HepG2 (cell line): ENCODE results near the gene CRYM. TPM values are rescaled to one million over a fixed set of nuclear protein-coding genes. Genes with fewer than 3 reads are reported as not detected.

Experiments
- ATAC-seq: fragments of 200-7000 bp; cut with Tn5 transposase; 3 replicates; pipeline ENCODE4 v1.9.1; 2020; ENCODE audit warnings: mild to moderate bottlenecking, moderate library complexity
- BruUV-seq: library from RNA; stranded (reverse); fragments of 400-500 nt; replicated peaks from 2 replicates; lab custom pipeline; 2021; lab: Mats Ljungman, UMichigan
- CTCF ChIA-PET: fragments of 300-600 bp; formaldehyde crosslinking; extraction: SDS; loops from one replicate; lab custom pipeline; 2021; ENCODE audit warnings: low total read pairs, inconsistent platforms, low intra/inter-chr PET ratio; lab: Yijun Ruan, JAX
- POLR2A ChIA-PET: fragments of 350-600 bp; sonication (Branson Sonifier 250); formaldehyde crosslinking; loops from one replicate; lab custom pipeline; 2020; ENCODE audit warnings: antibody characterized with exemption, inconsistent platforms; lab: Yijun Ruan, JAX
- DNase-seq: peaks from one replicate; pipeline ENCODE4 v3.0.0-alpha.2; 2015; ENCODE audit warnings: low spot score
- FAIRE-seq: peaks from 3 replicates; lab custom pipeline; 2011; peaks lifted over from hg19 to GRCh38; lab: Jason Lieb, UNC
- H2AFZ ChIP-seq: one replicate; pipeline ENCODE4 v1.6.1; 2011; ENCODE audit warnings: low read length, inconsistent platforms
- H3K27ac ChIP-seq: fragments of 300-600 bp; 3 replicates; pipeline ENCODE4 v1.8.0; 2011; ENCODE audit warnings: mixed run types, mild to moderate bottlenecking, mixed read lengths, low read length, inconsistent platforms; ENCODE audit not compliant: insufficient read depth; ENCODE audit errors: extremely low read length
- H3K27me3 ChIP-seq, 2 experiments: fragments of 200-600 bp in 1 of 2; 2 replicates in 1 of 2; 3 replicates in 1 of 2; pipeline versions ENCODE4 v1.6.0 to v1.8.0; 2011; ENCODE audit warnings: low read length in 2 of 2, mild to moderate bottlenecking in 2 of 2, moderate library complexity in 2 of 2, inconsistent platforms in 1 of 2; ENCODE audit not compliant: insufficient read depth in 2 of 2, control insufficient read depth in 1 of 2
- H3K36me3 ChIP-seq, 2 experiments: fragments of 200-600 bp in 1 of 2; replicated peaks in 1 of 2; 2 replicates in 1 of 2; 3 replicates in 1 of 2; pipeline versions ENCODE4 v1.5.1 to v1.8.0; 2011; ENCODE audit warnings: low read length in 2 of 2, inconsistent platforms in 1 of 2; ENCODE audit not compliant: insufficient read depth in 2 of 2, control insufficient read depth in 1 of 2
- H3K4me1 ChIP-seq: 2 replicates; pipeline ENCODE4 v1.5.1; 2012; ENCODE audit warnings: low read length, inconsistent platforms; ENCODE audit not compliant: insufficient read depth
- H3K4me2 ChIP-seq: 2 replicates; pipeline ENCODE4 v1.6.0; 2011; ENCODE audit warnings: low read depth, low read length, inconsistent platforms
- H3K4me3 ChIP-seq, 3 experiments: fragments of 200-600 bp in 1 of 3; sonication (generic), shearing (Covaris generic) in 1 of 3; replicated peaks in 1 of 3; 2 replicates each; pipeline ENCODE4 v1.5.1; 2011 to 2016; ENCODE audit warnings: low read length in 3 of 3, inconsistent platforms in 2 of 3, low read depth in 2 of 3, mild to moderate bottlenecking in 2 of 3, control low read depth in 1 of 3, mixed read lengths in 1 of 3; ENCODE audit not compliant: insufficient read depth in 1 of 3
- H3K79me2 ChIP-seq: one replicate; pipeline ENCODE4 v1.6.1; 2011; ENCODE audit warnings: low read length, inconsistent platforms; ENCODE audit not compliant: insufficient read depth
- H3K9ac ChIP-seq: 2 replicates; pipeline ENCODE4 v1.6.0; 2011; ENCODE audit warnings: mild to moderate bottlenecking, low read depth, low read length, inconsistent platforms; ENCODE audit not compliant: insufficient read depth
- H3K9me3 ChIP-seq: 2 replicates; pipeline ENCODE4 v1.5.1; 2012; ENCODE audit warnings: mild to moderate bottlenecking, low read length
- H4K20me1 ChIP-seq: 2 replicates; pipeline ENCODE4 v1.6.0; 2011; ENCODE audit warnings: inconsistent platforms, mild to moderate bottlenecking, low read length, moderate library complexity; ENCODE audit not compliant: insufficient read depth
- FOXA1 ChIP-seq, 2 experiments: fragments of 450-650 bp in 1 of 2; sonication (generic) in 1 of 2; formaldehyde crosslinking in 1 of 2; IDR thresholded peaks; 2 replicates each; pipeline versions ENCODE4 v1.4.0 to v1.6.1; 2016 to 2020; ENCODE audit warnings: missing genetic modification reagents in 1 of 2
- FOXO1 ChIP-seq: sonication (generic); formaldehyde crosslinking; IDR thresholded peaks from 2 replicates; pipeline ENCODE4 v1.4.0; 2020; ENCODE audit warnings: missing genetic modification reagents
- HOXA9 ChIP-seq: sonication (generic); formaldehyde crosslinking; IDR thresholded peaks from 2 replicates; pipeline ENCODE4 v1.8.1; 2022; ENCODE audit warnings: missing genetic modification reagents, mild to moderate bottlenecking, moderate library complexity, borderline replicate concordance
- PHB2 ChIP-seq: fragments of 450-650 bp; IDR thresholded peaks from 2 replicates; pipeline ENCODE4 v1.6.1; 2018; ENCODE audit not compliant: partially characterized antibody
- SOX5 ChIP-seq: IDR thresholded peaks from 2 replicates; pipeline ENCODE4 v1.6.1; 2016; ENCODE audit warnings: borderline replicate concordance
- ZFP90 ChIP-seq: sonication (generic); formaldehyde crosslinking; IDR thresholded peaks from 2 replicates; pipeline ENCODE4 v1.8.0; 2022; ENCODE audit warnings: missing genetic modification reagents, mild to moderate bottlenecking, inconsistent platforms, borderline replicate concordance
- ZKSCAN8 ChIP-seq: IDR thresholded peaks from 2 replicates; pipeline ENCODE4 v1.6.1; 2016; ENCODE audit warnings: borderline replicate concordance, missing genetic modification reagents, missing compliant biosample characterization
- ZNF136 ChIP-seq: sonication (generic); formaldehyde crosslinking; IDR thresholded peaks from 2 replicates; pipeline ENCODE4 v1.8.1; 2022; ENCODE audit warnings: low read depth, mild to moderate bottlenecking, moderate library complexity, missing genetic modification reagents
- ZNF496 ChIP-seq: sonication (generic); formaldehyde crosslinking; IDR thresholded peaks from 2 replicates; pipeline ENCODE4 v1.8.1; 2023; ENCODE audit warnings: mild to moderate bottlenecking, moderate library complexity, missing genetic modification reagents; ENCODE audit not compliant: insufficient replicate concordance
- ZNF510 ChIP-seq: sonication (generic); formaldehyde crosslinking; IDR thresholded peaks from 2 replicates; pipeline ENCODE4 v1.4.0; 2020; ENCODE audit warnings: low read depth, mild to moderate bottlenecking, missing genetic modification reagents
- ZNF543 ChIP-seq: sonication (generic); formaldehyde crosslinking; IDR thresholded peaks from 2 replicates; pipeline ENCODE4 v1.4.0; 2020; ENCODE audit warnings: mild to moderate bottlenecking, missing genetic modification reagents
- ZNF660 ChIP-seq: sonication (generic); formaldehyde crosslinking; IDR thresholded peaks from 2 replicates; pipeline ENCODE4 v1.5.1; 2020; ENCODE audit warnings: mild to moderate bottlenecking, low read depth, missing genetic modification reagents, borderline replicate concordance
- WGBS: methylation state at CpG from one replicate; pipeline ENCODE4 v1.1.6; 2017; ENCODE audit warnings: low lambda C conversion rate; 5-methylcytosine and 5-hydroxymethylcytosine counted together
- in situ Hi-C: cut with HindIII; loops from 2 replicates; pipeline ENCODE4 v1.10.0; 2017; ENCODE audit warnings: low pct_unique_long_range_greater_than_20kb; ENCODE audit not compliant: extremely low pct_ligation_motif_present
- intact Hi-C: fragments of 100-400 bp; cut with micrococcal nuclease; formaldehyde crosslinking; loops from one replicate; pipeline ENCODE4 v1.10.0; 2022; ENCODE audit not compliant: unreplicated experiment
- polyA plus RNA-seq, 8 experiments: library from polyadenylated mRNA; depleted of rRNA in 3 of 8; stranded (reverse) in 7 of 8; unstranded in 1 of 8; fragments of >200 nt; fragmentation: Illumina TruSeq in 4 of 8; extraction: Trizol in 4 of 8; gene quantifications; 2 replicates each; pipeline versions ENCODE4 v1.2.1 to v1.2.3, GENCODE V29; 2011 to 2016; ENCODE audit warnings: low read depth in 4 of 8, missing spikeins in 1 of 8, mixed read lengths in 1 of 8; ENCODE audit not compliant: insufficient read depth in 1 of 8
- total RNA-seq, 5 experiments: library from RNA; depleted of rRNA; stranded (reverse); fragments of >200 nt; fragmentation: Illumina TruSeq; extraction: Trizol; gene quantifications; 2 replicates each; pipeline ENCODE4 v1.2.3, GENCODE V29; 2016; ENCODE audit warnings: low read depth in 1 of 5
- TF ChIP-seq, protein P1 (sequence below): sonication (generic); formaldehyde crosslinking; IDR thresholded peaks from 2 replicates; pipeline ENCODE4 v1.4.0; 2020; ENCODE audit warnings: mild to moderate bottlenecking, missing genetic modification reagents
- TF ChIP-seq, protein P2 (sequence below): sonication (generic); formaldehyde crosslinking; IDR thresholded peaks from 2 replicates; pipeline ENCODE4 v1.5.0; 2020; ENCODE audit warnings: mild to moderate bottlenecking, missing genetic modification reagents
- TF ChIP-seq, protein P3 (sequence below): sonication (generic); formaldehyde crosslinking; IDR thresholded peaks from 2 replicates; pipeline ENCODE4 v1.5.0; 2020; ENCODE audit warnings: missing genetic modification reagents, mild to moderate bottlenecking, borderline replicate concordance
- TF ChIP-seq, protein P4 (sequence below): sonication (generic); formaldehyde crosslinking; conservative IDR thresholded peaks from 2 replicates; pipeline ENCODE4 v1.8.0; 2022; ENCODE audit warnings: low read depth, missing genetic modification reagents

The CRYM gene
- total and polyA plus RNA-seq, 2 of the 13 experiments (the other 11 are each of a cell fraction or from before 2014, with no cell fraction given) = 1.9 to 2.2 TPM

DNA sequence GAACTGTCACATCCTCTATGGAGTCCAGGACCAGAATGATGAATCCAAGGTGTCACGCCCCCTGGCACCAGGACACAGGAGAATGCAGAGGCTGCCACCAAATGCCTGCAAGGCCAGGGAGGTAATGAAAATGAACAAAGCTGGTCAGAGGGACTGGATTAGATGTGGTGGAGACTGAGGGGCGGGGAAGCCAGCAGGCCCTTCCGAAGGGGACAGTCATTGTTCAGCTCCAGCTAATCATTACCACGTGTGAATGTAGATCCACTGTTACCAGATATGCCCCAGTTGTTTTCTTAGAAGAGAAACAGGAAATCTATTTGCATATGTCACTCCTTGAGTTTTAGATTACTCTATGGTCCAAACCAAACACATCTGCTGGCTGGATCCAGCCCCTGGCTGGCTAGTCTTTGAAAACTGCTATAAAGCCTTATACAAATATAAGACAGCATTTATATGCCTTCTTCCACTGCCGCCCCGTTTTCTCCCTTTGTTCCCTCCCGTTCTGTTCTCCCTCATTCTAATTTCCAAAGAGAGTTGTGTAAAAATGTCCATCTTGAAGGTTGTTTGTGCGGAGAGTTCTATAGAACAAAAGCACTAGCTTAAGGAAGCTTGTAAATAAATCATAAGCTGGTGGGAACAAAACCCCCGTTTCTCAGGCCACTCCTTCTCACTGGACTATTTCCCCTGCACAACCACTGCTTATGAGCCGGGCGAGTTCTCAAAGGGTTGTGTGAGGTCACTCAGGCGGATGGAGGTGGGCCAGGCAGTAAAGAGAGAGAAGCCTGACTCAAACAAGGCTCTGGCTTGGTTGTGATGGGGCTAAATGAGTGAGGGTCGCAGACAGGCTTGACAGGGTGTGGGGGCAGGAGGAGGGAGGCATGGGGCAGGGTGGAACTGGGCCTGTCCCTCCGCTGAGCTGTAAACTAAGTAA, 14.2 kb downstream of the CRYM start:
- H2AFZ ChIP-seq = peak overlapping the region; percentile 47
- TF ChIP-seq, protein P1, sequence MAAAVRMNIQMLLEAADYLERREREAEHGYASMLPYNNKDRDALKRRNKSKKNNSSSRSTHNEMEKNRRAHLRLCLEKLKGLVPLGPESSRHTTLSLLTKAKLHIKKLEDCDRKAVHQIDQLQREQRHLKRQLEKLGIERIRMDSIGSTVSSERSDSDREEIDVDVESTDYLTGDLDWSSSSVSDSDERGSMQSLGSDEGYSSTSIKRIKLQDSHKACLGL (CRISPR knock-in tag) = no peak
- TF ChIP-seq, protein P2, sequence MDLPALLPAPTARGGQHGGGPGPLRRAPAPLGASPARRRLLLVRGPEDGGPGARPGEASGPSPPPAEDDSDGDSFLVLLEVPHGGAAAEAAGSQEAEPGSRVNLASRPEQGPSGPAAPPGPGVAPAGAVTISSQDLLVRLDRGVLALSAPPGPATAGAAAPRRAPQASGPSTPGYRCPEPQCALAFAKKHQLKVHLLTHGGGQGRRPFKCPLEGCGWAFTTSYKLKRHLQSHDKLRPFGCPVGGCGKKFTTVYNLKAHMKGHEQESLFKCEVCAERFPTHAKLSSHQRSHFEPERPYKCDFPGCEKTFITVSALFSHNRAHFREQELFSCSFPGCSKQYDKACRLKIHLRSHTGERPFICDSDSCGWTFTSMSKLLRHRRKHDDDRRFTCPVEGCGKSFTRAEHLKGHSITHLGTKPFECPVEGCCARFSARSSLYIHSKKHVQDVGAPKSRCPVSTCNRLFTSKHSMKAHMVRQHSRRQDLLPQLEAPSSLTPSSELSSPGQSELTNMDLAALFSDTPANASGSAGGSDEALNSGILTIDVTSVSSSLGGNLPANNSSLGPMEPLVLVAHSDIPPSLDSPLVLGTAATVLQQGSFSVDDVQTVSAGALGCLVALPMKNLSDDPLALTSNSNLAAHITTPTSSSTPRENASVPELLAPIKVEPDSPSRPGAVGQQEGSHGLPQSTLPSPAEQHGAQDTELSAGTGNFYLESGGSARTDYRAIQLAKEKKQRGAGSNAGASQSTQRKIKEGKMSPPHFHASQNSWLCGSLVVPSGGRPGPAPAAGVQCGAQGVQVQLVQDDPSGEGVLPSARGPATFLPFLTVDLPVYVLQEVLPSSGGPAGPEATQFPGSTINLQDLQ (CRISPR knock-in tag) = no peak
- peak; percentile 89 for TF ChIP-seq SOX5 (CRISPR knock-in tag)
- TF ChIP-seq, protein P3, sequence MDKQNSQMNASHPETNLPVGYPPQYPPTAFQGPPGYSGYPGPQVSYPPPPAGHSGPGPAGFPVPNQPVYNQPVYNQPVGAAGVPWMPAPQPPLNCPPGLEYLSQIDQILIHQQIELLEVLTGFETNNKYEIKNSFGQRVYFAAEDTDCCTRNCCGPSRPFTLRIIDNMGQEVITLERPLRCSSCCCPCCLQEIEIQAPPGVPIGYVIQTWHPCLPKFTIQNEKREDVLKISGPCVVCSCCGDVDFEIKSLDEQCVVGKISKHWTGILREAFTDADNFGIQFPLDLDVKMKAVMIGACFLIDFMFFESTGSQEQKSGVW = no peak
- TF ChIP-seq ZNF136 (CRISPR knock-in tag) = no peak
- no peak for TF ChIP-seq ZKSCAN8 (CRISPR knock-in tag)
- TF ChIP-seq, protein P4, sequence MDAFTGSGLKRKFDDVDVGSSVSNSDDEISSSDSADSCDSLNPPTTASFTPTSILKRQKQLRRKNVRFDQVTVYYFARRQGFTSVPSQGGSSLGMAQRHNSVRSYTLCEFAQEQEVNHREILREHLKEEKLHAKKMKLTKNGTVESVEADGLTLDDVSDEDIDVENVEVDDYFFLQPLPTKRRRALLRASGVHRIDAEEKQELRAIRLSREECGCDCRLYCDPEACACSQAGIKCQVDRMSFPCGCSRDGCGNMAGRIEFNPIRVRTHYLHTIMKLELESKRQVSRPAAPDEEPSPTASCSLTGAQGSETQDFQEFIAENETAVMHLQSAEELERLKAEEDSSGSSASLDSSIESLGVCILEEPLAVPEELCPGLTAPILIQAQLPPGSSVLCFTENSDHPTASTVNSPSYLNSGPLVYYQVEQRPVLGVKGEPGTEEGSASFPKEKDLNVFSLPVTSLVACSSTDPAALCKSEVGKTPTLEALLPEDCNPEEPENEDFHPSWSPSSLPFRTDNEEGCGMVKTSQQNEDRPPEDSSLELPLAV (CRISPR knock-in tag) = no peak
- TF ChIP-seq ZNF543 = no peak
- peak; percentile 66; the same call in 1 of the 2 replicates for TF ChIP-seq ZFP90 (CRISPR knock-in tag)
- TF ChIP-seq ZNF660 (CRISPR knock-in tag) = no peak
- peak; percentile 70; the same call in 1 of the 2 replicates for TF ChIP-seq FOXO1 (CRISPR knock-in tag)
- no peak for TF ChIP-seq PHB2
- no peak for TF ChIP-seq FOXA1 (IDR thresholded peaks at IDR 0.05)
- TF ChIP-seq FOXA1 (CRISPR knock-in tag; IDR thresholded peaks at IDR 0.05) = peak; percentile 14; the same call in 1 of the 2 replicates
- TF ChIP-seq HOXA9 (CRISPR knock-in tag) = no peak
- TF ChIP-seq ZNF496 = no peak
- no peak; the same call in 1 of the 2 replicates for TF ChIP-seq ZNF510 (CRISPR knock-in tag)

More for the DNA sequence above, 14.2 kb downstream of the CRYM start:
- ChIA-PET CTCF (no interaction called here), POLR2A (interaction anchor here (0.8 to 2.5 kb wide), 5 partner anchors 19 to 76 kb away, joined by 4 to 17 read pairs (median 6); partner anchors contain the start of gene ANKS4B)
- BruUV-seq = no TSS peak
- Histone ChIP-seq H3K4me2 (peak overlapping the region; percentile 76), H3K27me3 (no peaks in the 10 kb centered on the region), H3K79me2 (no peaks in the 10 kb centered on the region), H3K9ac (peak overlapping the region; percentile 24; the same call in 1 of the 2 replicates), H3K36me3 (no peaks in the 10 kb centered on the region), H3K4me3 (peak overlapping the region; percentile 23 to 50 (median 45)), H3K27ac (peak overlapping the region; percentile 46), H3K9me3 (no peaks in the 10 kb centered on the region), H4K20me1 (no peaks in the 10 kb centered on the region), H3K4me1 (peaks cover 68% of the 10 kb centered on the region)
- ATAC-seq = peak; percentile 76
- FAIRE-seq = peak; percentile 84
- 12% methylated on average over 14 of the region's 14 CpGs for WGBS
- in situ Hi-C loops = no loop called here
- peak; percentile 81 for DNase-seq
- intact Hi-C loops = no loop called here
